PC-9 (cell line): ENCODE data around the gene GLRX2. TPM values are rescaled to one million over a fixed set of nuclear protein-coding genes. Genes with fewer than 3 reads are reported as not detected.

ENCODE experiments used
- BruUV-seq: library from RNA; stranded (reverse); fragments of 400-500 nt; replicated peaks from 2 replicates; lab custom pipeline; 2021; lab: Mats Ljungman, UMichigan
- CTCF ChIA-PET: fragments of 300-600 bp; sonication (Branson Sonifier 250); formaldehyde crosslinking; loops from one replicate; lab custom pipeline; 2022; ENCODE audit warnings: antibody characterized with exemption; lab: Charles Lee
- POLR2A ChIA-PET: fragments of 300-600 bp; sonication (Branson Sonifier 250); formaldehyde crosslinking; loops from one replicate; lab custom pipeline; 2022; ENCODE audit warnings: antibody characterized with exemption; ENCODE audit not compliant: unreplicated experiment; lab: Charles Lee
- DNase-seq, 2 experiments: peaks; one replicate each; pipeline versions ENCODE4 v3.0.0 to v3.0.0-alpha.2; 2015 to 2022; ENCODE audit warnings: mixed read lengths in 1 of 2
- H2AFZ ChIP-seq: fragments of 200-600 bp; sonication (generic); 2 replicates; pipeline ENCODE4 v1.8.1; 2017; ENCODE audit warnings: antibody characterized with exemption
- H3F3A ChIP-seq: fragments of 200-600 bp; sonication (generic); 2 replicates; pipeline ENCODE4 v1.8.1; 2017; ENCODE audit warnings: antibody characterized with exemption, mild to moderate bottlenecking, low read depth; ENCODE audit not compliant: insufficient read depth
- H3K27ac ChIP-seq: fragments of 200-600 bp; sonication (generic); 2 replicates; pipeline ENCODE4 v1.6.1; 2016; ENCODE audit warnings: mixed run types
- H3K27me3 ChIP-seq: fragments of 200-600 bp; sonication (generic); 2 replicates; pipeline ENCODE4 v1.6.1; 2016; ENCODE audit warnings: low read depth, mixed run types; ENCODE audit not compliant: insufficient read depth
- H3K36me3 ChIP-seq: fragments of 200-600 bp; sonication (generic); 2 replicates; pipeline ENCODE4 v1.6.1; 2016; ENCODE audit warnings: low read depth, mixed run types
- H3K4me1 ChIP-seq: fragments of 200-600 bp; sonication (generic); replicated peaks from 2 replicates; pipeline ENCODE4 v1.6.1; 2016; ENCODE audit warnings: mixed run types; ENCODE audit not compliant: insufficient read depth
- H3K4me2 ChIP-seq: fragments of 200-600 bp; sonication (generic); 2 replicates; pipeline ENCODE4 v1.6.1; 2017; ENCODE audit warnings: mixed run types
- H3K4me3 ChIP-seq: fragments of 200-600 bp; sonication (generic); 2 replicates; pipeline ENCODE4 v1.6.1; 2016; ENCODE audit warnings: mixed run types
- H3K79me2 ChIP-seq: fragments of 200-600 bp; sonication (generic); 2 replicates; pipeline ENCODE4 v1.6.1; 2017; ENCODE audit warnings: low read depth, mixed run types
- H3K9me2 ChIP-seq: fragments of 200-600 bp; sonication (generic); 2 replicates; pipeline ENCODE4 v1.8.1; 2017; ENCODE audit warnings: mild to moderate bottlenecking; ENCODE audit not compliant: insufficient read depth
- H3K9me3 ChIP-seq: fragments of 200-600 bp; sonication (generic); 2 replicates; pipeline ENCODE4 v1.8.1; 2016; ENCODE audit warnings: low read depth; ENCODE audit not compliant: insufficient read depth
- H4K20me1 ChIP-seq: fragments of 200-600 bp; sonication (generic); 2 replicates; pipeline ENCODE4 v1.8.1; 2017; ENCODE audit not compliant: insufficient read depth
- CTCF ChIP-seq: fragments of 200-600 bp; sonication (generic); conservative IDR thresholded peaks from 2 replicates; pipeline ENCODE4 v1.6.1; 2017; ENCODE audit warnings: mixed run types, antibody characterized with exemption, mild to moderate bottlenecking, moderate library complexity
- EZH2 ChIP-seq: fragments of 200-600 bp; sonication (generic); IDR thresholded peaks from 2 replicates; pipeline ENCODE4 v1.8.0; 2017; ENCODE audit warnings: antibody characterized with exemption, low read depth
- intact Hi-C: fragments of 100-400 bp; cut with micrococcal nuclease; formaldehyde crosslinking; loops from one replicate; pipeline ENCODE4 v1.10.0; 2022; ENCODE audit not compliant: unreplicated experiment
- total RNA-seq: library from RNA; stranded (reverse); gene quantifications from 2 replicates; pipeline ENCODE4 v1.2.3, GENCODE V29; 2021

GLRX2 gene
- total RNA-seq, 1 experiment from 2014 or later: 16.7 TPM

DNA sequence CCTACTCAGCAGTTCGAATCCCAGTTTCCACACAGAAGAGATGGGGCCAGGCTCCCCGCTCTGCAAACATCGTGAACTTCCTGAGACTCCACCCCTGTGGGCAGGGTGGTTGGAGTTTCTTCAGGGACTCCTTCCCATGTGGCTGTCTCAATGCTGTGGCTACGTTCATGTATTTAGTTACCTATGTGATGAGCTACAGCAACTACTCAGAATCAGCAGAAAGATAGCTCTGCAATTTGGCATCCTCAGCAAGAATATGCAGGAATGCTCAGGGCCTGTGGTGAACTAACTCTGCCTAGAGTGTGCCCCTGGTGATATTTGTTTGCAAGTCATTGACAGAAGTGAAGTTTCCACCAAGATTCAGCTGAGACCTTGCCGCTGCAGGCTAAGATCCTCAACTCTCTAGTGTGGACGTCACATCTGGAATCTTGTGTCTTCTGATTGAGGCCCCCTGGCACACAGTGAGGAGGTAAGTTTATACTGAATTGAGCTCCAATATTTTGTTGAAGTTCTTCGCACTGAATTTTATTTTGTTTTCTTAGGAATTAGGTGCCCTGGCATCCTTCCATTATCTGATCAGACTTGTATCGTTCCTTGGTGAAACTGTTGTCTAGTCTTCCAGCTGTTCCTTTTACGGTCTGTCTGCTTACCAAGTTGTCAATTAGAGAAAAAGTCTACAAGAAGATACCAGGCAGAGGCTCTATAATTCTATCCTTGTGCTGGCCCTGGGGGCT lies 8.2 kb upstream of the GLRX2 start:
- no peaks in the 10 kb centered on the region for H3K79me2 ChIP-seq
- DNase-seq: no peak
- H3K9me2 ChIP-seq: no peaks in the 10 kb centered on the region
- H3K4me1 ChIP-seq: peaks cover 38% of the 10 kb centered on the region
- H3F3A ChIP-seq: peaks cover 17% of the 10 kb centered on the region
- H2AFZ ChIP-seq: no peak overlapping the region
- no peak overlapping the region for H3K27ac ChIP-seq
- H3K4me2 ChIP-seq: no peak overlapping the region
- TF ChIP-seq EZH2 (no peak), CTCF (no peak)
- H3K36me3 ChIP-seq: no peaks in the 10 kb centered on the region
- ChIA-PET CTCF (no interaction called here), POLR2A (no interaction called here)
- no peak overlapping the region for H3K4me3 ChIP-seq
- no TSS peak for BruUV-seq
- intact Hi-C loops: no loop called here
- H3K27me3 ChIP-seq: no peaks in the 10 kb centered on the region
- H3K9me3 ChIP-seq: no peaks in the 10 kb centered on the region
- H4K20me1 ChIP-seq: no peaks in the 10 kb centered on the region

DNA sequence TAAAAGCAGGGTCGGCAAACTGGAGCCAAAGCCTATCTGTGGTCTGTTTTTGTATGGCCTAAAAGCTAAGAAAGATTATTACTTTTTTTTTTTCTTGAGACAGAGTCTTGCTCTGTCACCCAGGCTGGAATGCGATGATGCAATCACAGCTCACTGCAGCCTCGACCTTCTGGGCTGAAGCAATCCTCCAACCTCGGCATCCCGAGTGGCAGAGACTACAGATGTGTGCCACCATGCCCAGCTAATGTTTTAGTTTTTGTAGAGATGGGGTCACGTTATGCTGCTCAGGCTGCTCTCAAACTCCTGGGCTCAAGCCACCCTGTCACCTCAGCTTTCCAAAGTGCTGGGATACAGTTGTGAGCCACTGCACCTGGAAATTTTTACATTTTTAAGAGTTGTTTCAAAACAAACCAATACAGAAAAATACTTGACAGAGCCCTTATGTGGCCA lies 6.5 kb upstream of the GLRX2 start:
- Histone ChIP-seq H3K27ac (peak overlapping the region; percentile 83), H3K27me3 (no peaks in the 10 kb centered on the region), H3K4me2 (peak overlapping the region; percentile 78), H3K4me3 (peak overlapping the region; percentile 38; the same call in 1 of the 2 replicates), H3K36me3 (no peaks in the 10 kb centered on the region), H4K20me1 (no peaks in the 10 kb centered on the region), H3K9me3 (no peaks in the 10 kb centered on the region), H3F3A (peaks cover 17% of the 10 kb centered on the region), H3K9me2 (no peaks in the 10 kb centered on the region), H3K79me2 (no peaks in the 10 kb centered on the region), H2AFZ (peak overlapping the region; percentile 75; the same call in 1 of the 2 replicates), H3K4me1 (peaks cover 38% of the 10 kb centered on the region)
- BruUV-seq: no TSS peak
- CTCF ChIA-PET: interaction anchor here (0.5 kb wide), 1 partner anchor 1669 kb away, joined by 3 read pairs; no protein-coding TSS in a partner anchor
- intact Hi-C loops: no loop called here
- POLR2A ChIA-PET: interaction anchor here (0.7 kb wide), 1 partner anchor 19 kb away, joined by 6 read pairs; no protein-coding TSS in a partner anchor
- DNase-seq: peak; percentile 57 to 59
- no peak for TF ChIP-seq EZH2
- no peak for TF ChIP-seq CTCF

DNA sequence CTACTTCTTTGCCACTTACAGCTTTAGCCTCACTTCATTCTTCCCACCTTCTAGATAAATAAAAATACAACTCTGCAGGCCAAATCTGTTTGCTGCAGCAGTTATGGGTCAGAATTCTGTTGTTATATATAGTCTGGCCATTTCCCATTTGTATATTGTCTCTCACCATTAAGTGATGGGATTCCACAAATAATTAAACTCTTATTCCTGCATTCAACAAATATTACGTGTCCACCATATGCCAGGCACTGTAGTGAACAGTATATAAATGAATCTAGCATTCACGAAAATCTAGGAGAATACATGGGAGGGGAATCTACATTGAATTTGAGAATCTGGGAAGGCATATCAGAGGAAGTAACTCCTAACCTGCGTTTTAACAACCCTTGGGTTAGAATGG lies 5.7 kb upstream of the GLRX2 start:
- no peaks in the 10 kb centered on the region for H3K27me3 ChIP-seq
- no peak overlapping the region for H2AFZ ChIP-seq

More for the DNA sequence above, 5.7 kb upstream of the GLRX2 start:
- Histone ChIP-seq H3K4me1 (peaks cover 39% of the 10 kb centered on the region), H3K4me2 (0 out of 2 replicates have a peak overlapping the region, but pooled peaks have one; percentile 78), H3K4me3 (no peak overlapping the region), H3K9me2 (no peaks in the 10 kb centered on the region), H3K79me2 (no peaks in the 10 kb centered on the region), H3K36me3 (no peaks in the 10 kb centered on the region), H3K27ac (peak overlapping the region; percentile 83; the same call in 1 of the 2 replicates), H3K9me3 (no peaks in the 10 kb centered on the region), H4K20me1 (no peaks in the 10 kb centered on the region), H3F3A (peaks cover 20% of the 10 kb centered on the region)
- BruUV-seq: no TSS peak
- ChIA-PET POLR2A (interaction anchor here (0.7 kb wide), 1 partner anchor 18 kb away, joined by 6 read pairs; no protein-coding TSS in a partner anchor), CTCF (no interaction called here)
- intact Hi-C loops: no loop called here
- DNase-seq: no peak
- TF ChIP-seq EZH2 (no peak), CTCF (no peak)
